ENCODE results near the gene CAMTA1.

DNA sequence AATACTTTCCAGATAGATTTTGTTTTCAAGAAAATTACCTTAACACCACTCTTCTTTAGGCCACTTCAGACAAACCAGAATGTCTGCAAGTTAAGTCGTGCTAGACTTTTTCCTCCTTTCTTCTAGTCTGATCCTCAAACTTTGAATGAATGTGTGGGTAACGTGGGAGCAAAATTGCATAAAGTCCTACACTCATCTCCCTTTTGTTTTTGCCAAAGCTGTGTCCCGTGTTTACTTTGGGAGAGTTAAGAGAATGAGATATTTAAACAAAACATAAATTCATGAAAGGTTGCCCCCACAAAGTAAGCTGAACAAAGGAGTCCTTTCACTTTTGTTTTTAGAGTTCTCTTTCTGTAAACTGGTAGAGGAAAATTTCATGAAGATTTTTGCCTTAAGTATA is 969.0 kb downstream of the CAMTA1 start:
- TF ChIP-seq, protein P1, sequence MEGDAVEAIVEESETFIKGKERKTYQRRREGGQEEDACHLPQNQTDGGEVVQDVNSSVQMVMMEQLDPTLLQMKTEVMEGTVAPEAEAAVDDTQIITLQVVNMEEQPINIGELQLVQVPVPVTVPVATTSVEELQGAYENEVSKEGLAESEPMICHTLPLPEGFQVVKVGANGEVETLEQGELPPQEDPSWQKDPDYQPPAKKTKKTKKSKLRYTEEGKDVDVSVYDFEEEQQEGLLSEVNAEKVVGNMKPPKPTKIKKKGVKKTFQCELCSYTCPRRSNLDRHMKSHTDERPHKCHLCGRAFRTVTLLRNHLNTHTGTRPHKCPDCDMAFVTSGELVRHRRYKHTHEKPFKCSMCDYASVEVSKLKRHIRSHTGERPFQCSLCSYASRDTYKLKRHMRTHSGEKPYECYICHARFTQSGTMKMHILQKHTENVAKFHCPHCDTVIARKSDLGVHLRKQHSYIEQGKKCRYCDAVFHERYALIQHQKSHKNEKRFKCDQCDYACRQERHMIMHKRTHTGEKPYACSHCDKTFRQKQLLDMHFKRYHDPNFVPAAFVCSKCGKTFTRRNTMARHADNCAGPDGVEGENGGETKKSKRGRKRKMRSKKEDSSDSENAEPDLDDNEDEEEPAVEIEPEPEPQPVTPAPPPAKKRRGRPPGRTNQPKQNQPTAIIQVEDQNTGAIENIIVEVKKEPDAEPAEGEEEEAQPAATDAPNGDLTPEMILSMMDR (IDR thresholded peaks at IDR 0.05; ENCODE audit: borderline replicate concordance, extremely low read depth, low read length, poor library complexity, severe bottlenecking): no peak
- TF ChIP-seq EZH2 (IDR thresholded peaks at IDR 0.05; ENCODE audit: borderline replicate concordance, low read depth, low read length, severe bottlenecking): no peak

Measured in DND-41 (cell line).